ENCODE data around the gene PGA3.
A peak's percentile ranks its signal among the peaks of the same experiment; 100 is the strongest.
"Not testable (repeated sequence)": the region's sequence is repeated elsewhere in the genome, so short reads cannot be mapped to it uniquely, and the experiment has no call there.

The PGA3 gene

DNA sequence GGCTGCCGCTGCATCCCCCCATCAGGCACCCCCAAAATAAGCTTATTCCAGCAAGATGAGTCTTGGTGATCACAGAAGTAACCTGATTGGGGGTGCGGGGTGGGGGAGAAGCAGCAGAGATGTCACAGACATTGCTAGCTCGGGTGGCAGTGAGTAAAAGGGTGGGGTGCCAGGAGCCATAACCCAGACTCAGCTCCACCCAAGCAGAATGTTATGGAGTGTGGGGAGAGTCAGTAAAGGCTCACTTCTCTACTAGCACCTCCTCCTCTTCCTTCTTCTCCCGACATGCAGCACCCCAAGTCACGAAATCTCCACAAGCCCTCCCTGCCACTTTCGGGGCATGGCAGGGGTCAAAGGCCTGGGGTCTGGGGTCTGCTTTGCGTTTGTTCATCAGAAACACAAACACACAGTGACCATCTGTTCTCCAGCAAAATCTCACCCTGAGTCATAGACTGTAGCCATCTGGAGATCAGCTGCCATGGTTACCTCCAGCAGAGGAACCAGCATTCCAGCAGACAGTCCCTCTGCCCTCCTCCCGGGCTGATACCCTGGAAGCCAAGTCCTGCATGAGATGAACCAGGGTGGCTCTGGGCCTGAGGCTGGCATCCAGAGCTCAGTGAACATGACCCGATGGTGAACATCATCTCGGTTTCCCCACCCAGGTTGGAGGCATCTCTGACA is 42.1 kb downstream of the PGA3 start:
- not testable (repeated sequence) for H3K27ac Mint-ChIP-seq; H3K36me3 Mint-ChIP-seq (ENCODE audit: low read depth); DNase-seq; H3K4me1 Mint-ChIP-seq; H3K9me3 Mint-ChIP-seq; H3K4me3 Mint-ChIP-seq; H3K27me3 Mint-ChIP-seq (ENCODE audit: low read depth, poor library complexity)

DNA sequence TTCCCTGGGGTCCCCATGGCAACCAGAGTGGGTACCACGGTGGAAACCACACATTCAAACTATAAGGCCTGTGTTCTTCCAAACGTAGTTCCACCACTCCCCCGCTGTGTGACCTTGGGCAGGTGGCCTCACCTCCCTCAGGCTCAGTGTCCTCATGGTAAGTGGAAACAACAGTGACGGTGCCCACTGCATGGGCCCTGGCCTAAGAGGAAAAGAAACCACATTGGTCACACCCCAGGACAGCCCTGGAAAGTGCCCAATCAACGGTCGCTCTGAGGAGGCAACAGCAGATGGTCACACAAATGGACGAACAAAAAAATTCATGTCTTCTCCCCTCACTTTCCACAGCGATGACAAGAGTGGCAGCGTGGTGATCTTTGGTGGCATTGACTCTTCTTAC is 44.8 kb downstream of the PGA3 start:
- DNase-seq; H3K9me3 Mint-ChIP-seq; H3K27me3 Mint-ChIP-seq (ENCODE audit: low read depth, poor library complexity); H3K36me3 Mint-ChIP-seq (ENCODE audit: low read depth); H3K27ac Mint-ChIP-seq; H3K4me3 Mint-ChIP-seq: not testable (repeated sequence)
- H3K4me1 Mint-ChIP-seq = peaks cover 12% of the 10 kb centered on the region

DNA sequence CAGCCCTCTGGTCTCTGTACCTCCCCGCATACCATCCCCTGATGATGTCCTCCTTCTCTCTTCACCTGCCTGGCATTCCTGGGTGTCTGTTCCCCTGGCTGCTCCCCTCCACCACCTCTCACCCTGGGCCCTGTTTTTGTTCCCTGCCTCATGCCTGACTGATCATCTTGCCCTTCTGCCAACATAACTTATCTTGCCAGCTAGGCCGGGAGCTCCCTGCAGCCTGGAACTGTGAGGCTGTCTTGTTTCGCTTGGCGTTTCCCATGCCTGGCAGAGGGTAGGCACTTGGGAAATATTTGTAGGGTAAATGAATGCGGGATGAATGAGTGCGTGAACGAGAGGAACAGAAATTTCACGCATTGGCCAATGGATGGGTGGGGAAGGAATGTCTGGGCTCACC is 45.9 kb downstream of the PGA3 start:
- Mint-ChIP-seq H3K4me1 (peaks cover 12% of the 10 kb centered on the region), H3K27ac (peak overlapping the region; percentile 69)
- H3K36me3 Mint-ChIP-seq (ENCODE audit: low read depth); H3K4me3 Mint-ChIP-seq; DNase-seq; H3K27me3 Mint-ChIP-seq (ENCODE audit: low read depth, poor library complexity); H3K9me3 Mint-ChIP-seq: not testable (repeated sequence)

DNA sequence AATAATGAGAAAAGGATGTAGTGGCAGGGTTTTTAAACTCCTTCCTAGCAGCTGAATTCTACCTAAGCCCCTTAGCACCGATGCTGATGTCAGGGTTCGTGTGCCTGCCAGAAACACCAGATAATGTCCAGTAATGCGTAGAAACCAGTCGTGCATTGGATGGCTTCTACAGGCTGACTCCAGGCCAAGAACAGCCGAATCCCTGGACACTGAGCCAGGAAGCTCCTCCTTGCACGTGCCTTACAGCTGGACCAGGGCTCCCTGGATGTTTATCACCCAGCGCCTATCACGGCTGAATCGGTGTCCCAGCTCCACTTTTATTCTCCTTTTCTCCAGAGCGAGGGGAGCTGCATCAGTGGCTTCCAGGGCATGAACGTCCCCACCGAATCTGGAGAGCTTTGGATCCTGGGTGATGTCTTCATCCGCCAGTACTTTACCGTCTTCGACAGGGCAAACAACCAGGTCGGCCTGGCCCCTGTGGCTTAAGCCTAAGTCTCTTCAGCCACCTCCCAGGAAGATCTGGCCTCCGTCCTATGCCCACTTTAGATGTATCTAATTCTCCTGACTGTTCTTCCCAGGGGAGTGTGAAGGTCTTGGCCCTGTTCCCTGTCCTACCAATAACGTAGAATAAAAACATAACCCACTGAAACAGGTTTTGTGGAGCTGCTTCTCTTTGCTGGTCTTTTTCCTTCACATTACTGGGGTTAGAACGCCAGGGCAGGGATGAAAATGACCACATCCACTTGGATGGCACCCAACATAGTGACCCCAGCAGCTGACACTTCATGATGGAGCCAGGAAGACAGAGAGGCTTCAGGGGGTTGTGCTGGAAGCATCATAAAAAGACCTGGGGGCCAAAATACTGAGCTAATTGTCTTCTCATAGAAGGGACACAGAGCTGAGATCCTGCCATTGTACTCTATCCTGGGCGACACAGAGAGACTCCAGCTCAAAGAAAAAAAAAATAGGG is 47.8 kb downstream of the PGA3 start:
- H3K9me3 Mint-ChIP-seq; H3K27ac Mint-ChIP-seq; H3K27me3 Mint-ChIP-seq (ENCODE audit: low read depth, poor library complexity); H3K4me3 Mint-ChIP-seq; H3K36me3 Mint-ChIP-seq (ENCODE audit: low read depth); DNase-seq: not testable (repeated sequence)
- peaks cover 12% of the 10 kb centered on the region for H3K4me1 Mint-ChIP-seq

DNA sequence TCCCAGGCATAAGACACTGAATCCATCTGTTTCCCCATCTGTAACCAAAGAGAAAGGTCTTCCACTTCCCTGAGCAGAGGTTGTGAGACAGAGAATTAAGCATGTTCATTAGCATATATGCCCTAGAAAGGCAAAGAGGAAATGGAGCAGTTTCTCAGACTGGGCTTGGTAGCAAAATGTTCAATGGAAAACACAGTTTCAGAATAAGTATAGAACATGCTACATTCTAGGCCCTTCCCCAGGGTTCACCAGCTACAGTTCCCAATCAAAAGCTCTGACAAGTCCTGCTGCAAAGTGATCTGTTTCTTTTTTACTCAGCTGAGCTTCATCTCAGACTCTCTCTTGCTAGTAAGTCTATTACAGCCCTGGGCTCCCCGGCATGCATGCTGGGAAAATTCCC is 49.0 kb downstream of the PGA3 start:
- H3K36me3 Mint-ChIP-seq (ENCODE audit: low read depth); H3K9me3 Mint-ChIP-seq; DNase-seq; H3K27me3 Mint-ChIP-seq (ENCODE audit: low read depth, poor library complexity); H3K4me1 Mint-ChIP-seq; H3K4me3 Mint-ChIP-seq; H3K27ac Mint-ChIP-seq: not testable (repeated sequence)

DNA sequence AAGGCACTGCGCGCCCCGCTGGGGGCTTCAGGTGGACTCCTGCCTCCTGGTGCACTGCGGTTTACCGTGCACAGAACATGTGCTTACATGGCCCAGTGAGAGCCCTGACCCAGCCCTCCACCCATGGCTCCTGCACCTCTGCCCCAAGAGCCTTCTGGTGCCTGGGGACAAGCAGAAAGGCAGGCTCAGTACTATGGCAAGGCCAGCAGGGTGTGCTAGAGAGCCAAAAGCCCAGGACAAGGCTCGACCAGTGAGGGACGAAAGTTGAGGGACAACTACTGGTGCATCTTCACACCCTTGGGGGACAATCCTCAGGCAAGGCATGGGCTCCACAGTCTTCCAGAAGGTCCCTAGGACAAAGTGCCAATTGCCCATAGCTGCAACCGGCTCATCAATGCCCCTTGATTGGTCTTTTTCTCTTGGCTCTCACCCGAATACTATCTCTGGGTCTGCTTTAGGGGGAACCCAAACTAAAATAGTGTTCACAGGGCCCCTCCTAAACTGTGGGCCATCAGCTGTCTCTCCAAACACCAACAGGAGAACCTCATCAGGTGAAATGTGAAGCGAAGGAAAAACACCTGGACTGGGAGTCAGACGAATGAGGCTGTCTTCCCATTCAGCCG is 51.2 kb downstream of the PGA3 start:
- Mint-ChIP-seq H3K4me1 (peaks cover 5% of the 10 kb centered on the region), H3K36me3 (ENCODE audit: low read depth) (peaks cover 17% of the 10 kb centered on the region), H3K27ac (no peak overlapping the region), H3K9me3 (no peaks in the 10 kb centered on the region), H3K27me3 (ENCODE audit: low read depth, poor library complexity) (no peaks in the 10 kb centered on the region), H3K4me3 (no peak overlapping the region)
- TF ChIP-seq, protein P1, sequence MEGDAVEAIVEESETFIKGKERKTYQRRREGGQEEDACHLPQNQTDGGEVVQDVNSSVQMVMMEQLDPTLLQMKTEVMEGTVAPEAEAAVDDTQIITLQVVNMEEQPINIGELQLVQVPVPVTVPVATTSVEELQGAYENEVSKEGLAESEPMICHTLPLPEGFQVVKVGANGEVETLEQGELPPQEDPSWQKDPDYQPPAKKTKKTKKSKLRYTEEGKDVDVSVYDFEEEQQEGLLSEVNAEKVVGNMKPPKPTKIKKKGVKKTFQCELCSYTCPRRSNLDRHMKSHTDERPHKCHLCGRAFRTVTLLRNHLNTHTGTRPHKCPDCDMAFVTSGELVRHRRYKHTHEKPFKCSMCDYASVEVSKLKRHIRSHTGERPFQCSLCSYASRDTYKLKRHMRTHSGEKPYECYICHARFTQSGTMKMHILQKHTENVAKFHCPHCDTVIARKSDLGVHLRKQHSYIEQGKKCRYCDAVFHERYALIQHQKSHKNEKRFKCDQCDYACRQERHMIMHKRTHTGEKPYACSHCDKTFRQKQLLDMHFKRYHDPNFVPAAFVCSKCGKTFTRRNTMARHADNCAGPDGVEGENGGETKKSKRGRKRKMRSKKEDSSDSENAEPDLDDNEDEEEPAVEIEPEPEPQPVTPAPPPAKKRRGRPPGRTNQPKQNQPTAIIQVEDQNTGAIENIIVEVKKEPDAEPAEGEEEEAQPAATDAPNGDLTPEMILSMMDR (IDR thresholded peaks at IDR 0.05) = peak; percentile 81
- peak; percentile 74 for DNase-seq

DNA sequence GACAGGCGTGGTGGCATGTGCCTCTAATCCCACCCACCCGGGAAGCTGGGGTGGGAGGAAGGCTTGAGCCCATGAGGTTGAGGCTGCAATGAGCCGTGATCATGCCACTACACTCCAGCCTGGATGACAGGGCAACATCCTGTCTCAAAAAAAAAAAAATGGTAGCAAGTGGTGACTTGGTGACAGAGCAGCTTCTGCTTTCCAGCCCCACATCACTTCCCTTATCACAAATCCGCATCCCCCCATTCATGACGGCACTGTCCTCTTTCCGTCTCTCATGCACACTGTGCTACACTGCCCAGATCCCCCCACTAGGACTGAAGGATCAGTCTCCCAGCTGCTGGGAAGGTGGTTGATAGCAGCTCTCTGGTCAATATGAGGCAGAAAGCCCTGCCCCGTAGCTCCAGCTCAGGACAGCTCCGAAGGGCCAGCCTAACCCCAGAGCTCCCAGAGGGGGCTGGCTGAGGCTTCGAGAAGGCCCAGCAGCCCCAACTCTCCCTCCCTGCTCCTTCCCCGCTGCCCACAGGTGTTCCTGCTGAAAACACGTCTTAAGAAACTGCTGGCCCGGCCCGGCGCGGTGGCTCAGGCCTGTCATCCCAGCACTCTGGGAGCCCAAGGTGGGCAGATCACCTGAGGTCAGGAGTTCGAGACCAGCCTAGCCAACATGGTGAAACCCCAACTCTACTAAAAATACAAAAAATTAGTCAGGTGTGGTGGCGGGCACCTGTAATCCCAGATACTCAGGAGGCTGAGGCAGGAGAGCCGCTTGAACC is 53.6 kb downstream of the PGA3 start:
- H3K27me3 Mint-ChIP-seq (ENCODE audit: low read depth, poor library complexity) = no peaks in the 10 kb centered on the region
- peak overlapping the region; percentile 15 for H3K27ac Mint-ChIP-seq
- peaks cover 29% of the 10 kb centered on the region for H3K36me3 Mint-ChIP-seq (ENCODE audit: low read depth)
- no peaks in the 10 kb centered on the region for H3K9me3 Mint-ChIP-seq
- no peak for DNase-seq
- peaks cover 5% of the 10 kb centered on the region for H3K4me1 Mint-ChIP-seq
- TF ChIP-seq, protein P1 (IDR thresholded peaks at IDR 0.05) = no peak
- no peak overlapping the region for H3K4me3 Mint-ChIP-seq

DNA sequence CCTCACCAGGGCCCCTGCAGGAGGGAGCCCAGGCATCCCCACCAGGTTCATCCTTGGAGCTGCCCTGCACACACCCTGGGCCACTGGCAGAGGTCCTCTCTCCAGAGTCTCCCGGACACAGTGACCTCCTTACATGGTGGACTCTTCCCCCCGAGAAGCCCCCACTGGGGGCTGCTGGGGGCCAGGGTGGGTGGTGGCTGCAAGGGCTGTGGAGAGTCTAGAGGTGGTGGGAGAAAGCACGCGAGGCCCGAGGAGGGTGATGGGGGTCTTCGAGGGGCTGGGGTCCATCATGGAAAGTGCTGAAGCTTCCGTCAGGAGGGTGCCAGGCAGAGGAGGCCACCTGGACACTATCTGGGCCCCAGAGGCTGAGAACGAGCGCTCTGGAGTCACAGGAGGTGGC is 55.2 kb downstream of the PGA3 start:
- no peak for DNase-seq
- TF ChIP-seq, protein P1 (IDR thresholded peaks at IDR 0.05) = no peak
- no peak overlapping the region for H3K27ac Mint-ChIP-seq
- H3K4me3 Mint-ChIP-seq = no peak overlapping the region
- no peaks in the 10 kb centered on the region for H3K27me3 Mint-ChIP-seq (ENCODE audit: low read depth, poor library complexity)
- no peaks in the 10 kb centered on the region for H3K9me3 Mint-ChIP-seq
- H3K36me3 Mint-ChIP-seq (ENCODE audit: low read depth) = peaks cover 34% of the 10 kb centered on the region
- no peaks in the 10 kb centered on the region for H3K4me1 Mint-ChIP-seq

Data from nephron progenitor cell (in vitro differentiated cells).